ENCODE measurements around the gene TUBGCP2.
A peak's percentile ranks its signal among the peaks of the same experiment; 100 is the strongest.

The TUBGCP2 gene

DNA sequence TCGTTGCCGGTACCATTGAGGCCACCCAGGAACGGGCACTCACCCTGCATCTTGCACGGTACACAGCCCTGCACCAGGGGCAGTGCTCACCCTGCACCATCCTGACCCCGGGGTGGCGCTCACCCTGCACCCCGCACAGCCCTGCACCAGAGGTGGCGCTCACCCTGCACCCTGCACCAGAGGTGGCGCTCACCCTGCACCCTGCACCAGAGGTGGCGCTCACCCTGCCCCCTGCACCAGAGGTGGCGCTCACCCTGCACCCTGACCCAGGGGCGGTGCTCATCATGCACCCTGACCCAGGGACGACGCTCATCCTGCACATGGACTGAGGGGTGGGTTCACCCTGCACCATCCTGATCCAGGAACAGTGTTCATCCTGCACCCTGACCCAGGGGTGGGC lies 6.4 kb downstream of the TUBGCP2 start:
- no peak for DNase-seq (ENCODE audit: low spot score)

DNA sequence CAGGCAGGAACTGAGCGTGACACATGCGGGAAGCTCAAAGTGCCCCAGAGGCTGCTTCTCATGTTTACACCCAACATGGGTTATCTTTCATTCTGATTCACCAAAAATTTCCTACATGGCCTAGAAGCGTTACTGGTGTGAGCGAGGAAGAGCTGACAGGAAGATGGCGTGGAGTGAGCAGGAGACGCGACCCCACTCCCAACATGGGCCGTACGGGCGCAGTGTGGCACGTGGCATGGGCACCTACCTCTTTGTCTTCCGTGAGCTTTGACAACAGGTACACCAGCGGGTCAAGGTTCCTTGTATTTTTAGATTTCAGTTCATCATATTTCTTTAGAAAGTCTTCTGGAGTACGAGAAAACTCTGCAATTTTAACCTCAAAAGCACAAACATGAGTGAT lies 8.9 kb downstream of the TUBGCP2 start:
- DNase-seq (ENCODE audit: low spot score): no peak

DNA sequence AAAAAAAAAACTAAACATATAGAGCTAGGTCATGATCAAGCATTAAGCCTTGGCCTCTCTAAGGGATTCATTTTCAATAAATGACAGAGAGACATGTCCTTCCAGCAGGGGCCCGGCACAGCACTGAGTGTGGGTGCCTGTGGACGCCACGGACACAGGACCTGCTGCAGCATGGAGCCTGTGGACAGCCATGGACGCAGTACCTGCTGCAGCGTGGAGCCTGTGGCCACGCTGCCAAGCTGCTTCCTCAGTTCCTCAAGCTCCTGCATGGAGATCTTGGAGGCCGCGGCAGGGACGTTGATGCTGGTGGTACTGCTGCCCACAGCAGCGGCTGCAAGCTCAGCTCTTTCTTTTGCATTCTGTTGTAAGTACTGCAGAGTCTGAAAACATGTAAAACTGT lies 9.4 kb downstream of the TUBGCP2 start:
- no peak for DNase-seq (ENCODE audit: low spot score)

GRCh38 chr10:133298466-133298865 lies 10.2 kb downstream of the TUBGCP2 start:
- no peak for DNase-seq (ENCODE audit: low spot score)

GRCh38 chr10:133297504-133297903 lies 11.2 kb downstream of the TUBGCP2 start:
- DNase-seq (ENCODE audit: low spot score): no peak

- no peak for DNase-seq (ENCODE audit: low spot score)
These were observed 13.0 kb downstream of the TUBGCP2 start for GRCh38 chr10:133295426-133296320.

GRCh38 chr10:133294189-133294588 lies 14.5 kb downstream of the TUBGCP2 start:
- no peak for DNase-seq (ENCODE audit: low spot score)

- no peak for DNase-seq (ENCODE audit: low spot score)
These were observed 14.9 kb downstream of the TUBGCP2 start for GRCh38 chr10:133293810-133294119.

- DNase-seq (ENCODE audit: low spot score): peak; percentile 84
These were observed 15.5 kb downstream of the TUBGCP2 start for GRCh38 chr10:133292919-133293809.

DNA sequence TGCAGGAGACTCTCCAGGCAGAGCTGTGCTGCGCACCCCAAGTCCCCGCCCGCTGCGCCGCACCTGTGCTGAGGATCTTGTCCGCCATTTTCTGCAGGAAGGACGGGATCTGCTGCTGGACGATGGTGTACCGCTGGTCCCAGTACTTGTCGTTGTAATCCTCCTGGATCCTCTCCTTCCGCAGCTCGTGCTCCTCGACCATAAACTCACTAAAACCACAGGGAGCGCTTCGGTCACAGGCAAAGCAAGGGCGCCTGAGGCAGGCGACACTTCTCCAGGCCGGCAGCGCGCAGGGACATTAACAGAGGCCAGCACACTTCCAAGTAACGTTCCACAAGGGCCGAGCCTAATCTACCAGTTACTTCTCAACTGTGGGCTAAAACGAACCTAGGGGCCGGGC lies 18.9 kb downstream of the TUBGCP2 start:
- DNase-seq (ENCODE audit: low spot score): no peak

- DNase-seq (ENCODE audit: low spot score): no peak
These were observed 20.7 kb downstream of the TUBGCP2 start for GRCh38 chr10:133287832-133288500.

- DNase-seq (ENCODE audit: low spot score): no peak
These were observed 22.3 kb downstream of the TUBGCP2 start for GRCh38 chr10:133286366-133286765.

- DNase-seq (ENCODE audit: low spot score): no peak
These were observed 23.5 kb downstream of the TUBGCP2 start for GRCh38 chr10:133285217-133285616.

- no peak for DNase-seq (ENCODE audit: low spot score)
These were observed 24.7 kb downstream of the TUBGCP2 start for GRCh38 chr10:133283931-133284330.

DNA sequence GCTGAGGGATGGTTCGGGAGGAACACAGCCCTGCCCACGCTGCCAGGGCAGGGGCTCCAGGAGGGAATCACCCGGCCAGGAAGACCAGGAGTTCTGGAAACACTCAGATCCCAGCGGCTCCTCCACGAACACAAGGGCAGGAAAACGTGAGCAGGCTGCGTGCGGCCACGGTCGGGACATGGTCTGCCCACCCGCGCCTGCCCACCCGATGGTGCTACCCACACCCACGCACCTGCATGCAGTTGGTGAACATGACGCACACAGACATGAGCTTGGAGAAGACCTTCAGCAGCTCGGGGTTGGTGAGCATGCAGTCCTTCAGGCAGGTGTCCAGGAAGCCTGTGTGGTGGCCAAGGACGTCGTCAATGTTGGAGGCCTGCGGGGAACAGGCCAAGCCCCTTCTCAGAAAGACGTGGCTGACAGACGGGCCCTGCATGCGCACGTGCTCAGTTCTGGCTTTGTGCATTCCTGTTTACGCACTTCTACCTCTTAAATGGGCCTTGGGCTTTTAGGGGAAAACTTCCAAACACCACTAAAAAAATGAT lies 25.8 kb downstream of the TUBGCP2 start:
- no peak for DNase-seq (ENCODE audit: low spot score)

DNA sequence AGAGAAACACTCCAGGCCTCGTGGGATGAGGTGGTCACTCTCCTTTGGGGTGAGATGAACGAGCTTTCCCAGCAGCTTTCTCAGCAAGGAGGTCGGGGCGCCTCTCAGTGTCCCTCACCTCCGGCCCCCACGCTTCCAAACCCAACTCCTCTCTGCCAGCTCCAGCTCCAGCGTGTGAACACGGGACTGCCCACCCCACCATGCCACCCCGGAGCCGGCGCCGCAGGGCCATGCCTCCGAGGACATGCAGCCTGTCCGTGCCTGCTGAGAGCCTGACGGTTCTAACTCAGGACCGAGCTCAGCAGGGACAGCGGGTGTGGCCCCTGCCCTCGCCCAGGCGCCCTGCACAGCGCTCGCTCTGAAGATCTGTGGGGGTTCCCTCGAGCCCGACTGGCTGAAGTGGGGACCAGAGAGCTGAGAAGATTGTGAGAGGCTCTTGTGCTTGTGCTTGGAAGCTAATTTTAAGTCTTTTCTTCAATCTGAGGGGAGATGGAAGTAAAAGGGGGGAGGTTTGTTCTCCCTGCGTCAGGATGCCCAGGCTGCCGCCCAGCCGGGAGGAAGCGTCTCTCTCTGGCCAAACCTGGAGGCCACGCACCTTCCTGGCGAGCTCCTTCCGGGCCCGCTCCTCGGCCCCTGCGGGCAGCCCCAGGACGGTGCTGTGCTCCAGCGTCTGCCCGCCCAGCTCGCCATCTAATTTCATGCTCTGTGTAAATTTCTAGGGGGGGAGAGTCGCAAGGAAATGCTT lies 26.9 kb downstream of the TUBGCP2 start:
- no peak for DNase-seq (ENCODE audit: low spot score)

GRCh38 chr10:133281084-133281483 lies 27.6 kb downstream of the TUBGCP2 start:
- no peak for DNase-seq (ENCODE audit: low spot score)

GRCh38 chr10:133280391-133281059 lies 28.1 kb downstream of the TUBGCP2 start:
- no peak for DNase-seq (ENCODE audit: low spot score)

DNA sequence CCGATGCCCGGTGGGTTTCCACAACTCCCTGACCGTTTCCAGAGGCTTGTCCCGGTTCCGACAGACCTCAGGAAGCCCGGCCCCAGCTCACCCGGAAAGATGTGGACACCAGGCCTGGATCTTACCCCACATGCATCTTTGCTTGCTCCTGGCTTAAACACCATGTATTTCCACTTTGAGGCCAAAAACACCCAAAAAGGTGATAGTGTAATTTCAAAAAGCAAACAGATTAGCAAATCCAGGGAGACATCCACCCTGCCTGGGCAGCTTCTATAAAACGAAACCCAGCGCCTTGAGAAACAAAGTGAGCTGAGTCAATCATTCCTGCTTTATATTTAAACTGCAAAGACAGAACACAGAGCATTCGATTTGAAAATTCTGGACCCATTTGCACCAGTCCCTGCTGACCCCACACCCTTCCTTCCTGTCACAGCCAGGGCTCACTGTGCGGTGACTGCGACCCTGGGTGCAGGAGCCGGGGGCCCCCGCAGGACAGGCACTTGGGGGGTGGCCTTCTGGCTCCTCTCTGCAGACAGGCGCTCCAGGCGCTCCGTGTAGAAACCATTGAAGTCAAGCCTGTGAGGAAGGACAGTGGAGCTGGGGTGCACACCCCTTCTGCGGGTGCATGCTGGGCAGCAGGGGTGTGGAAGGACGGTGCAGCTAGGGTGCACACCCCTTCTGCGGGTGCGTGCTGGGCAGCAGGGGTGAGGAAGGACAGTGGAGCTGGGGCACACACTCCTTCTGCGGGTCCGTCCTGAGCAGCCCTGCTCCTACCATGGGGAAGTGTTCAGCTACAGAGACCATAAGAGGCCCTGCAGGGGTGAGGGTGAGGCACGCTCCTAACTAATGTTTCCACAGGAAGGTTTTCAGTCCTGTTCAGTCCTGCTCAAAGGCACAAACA lies 29.1 kb downstream of the TUBGCP2 start:
- DNase-seq (ENCODE audit: low spot score): no peak

Measured in GM03348 (cell line).